ENCODE measurements around the gene UBE2QL1.

UBE2QL1 gene

GRCh38 chr5:6541256-6542013, 92.8 kb downstream of the UBE2QL1 start:
- DNase-seq, result no peak

GRCh38 chr5:6542421-6543345, 94.0 kb downstream of the UBE2QL1 start:
- DNase-seq, result no peak

GRCh38 chr5:6543346-6543730, 94.7 kb downstream of the UBE2QL1 start:
- DNase-seq, result no peak

- no peak for DNase-seq
Measured at GRCh38 chr5:6543830-6544560, 95.3 kb downstream of the UBE2QL1 start.
